A549 treated with DMSO at 1 μM for 4 hours (cell line): Measurements from ENCODE around the gene CRIP1. TPM values are rescaled to one million over a fixed set of nuclear protein-coding genes. Genes with fewer than 3 reads are reported as not detected.

Experiments used
- total RNA-seq: library from RNA; stranded (reverse); fragments of 200-300 nt; extraction: Qiagen RNA extraction; gene quantifications from 5 replicates; pipeline ENCODE4 v1.2.3, GENCODE V29; 2022; ENCODE audit warnings: low read depth

CRIP1 gene
- total RNA-seq = 1,543 to 1,873 TPM (median 1,721 TPM) in 5 replicates

GRCh38 chr14:105486163-105486973, at the start of gene CRIP1:
TSS of gene CRIP1 (plus strand) at chr14:105486886. CDS start at chr14:105487260, 374 bp downstream.

GRCh38 chr14:105474483-105475268, 12.0 kb upstream of the CRIP1 start, which contains the start of gene CRIP2:
TSS of gene CRIP2 (plus strand) at chr14:105474821. CDS start at chr14:105474863, 42 bp downstream.

GRCh38 chr14:105490572-105491365, 4.1 kb downstream of the CRIP1 start, which contains the start of gene TEDC1:
TSS of gene TEDC1 (plus strand) at chr14:105491246. CDS start at chr14:105491376, 130 bp downstream.

GRCh38 chr14:105525861-105526775, 39.4 kb downstream of the CRIP1 start, which contains the start of gene TMEM121:
TSS of gene TMEM121 (plus strand) at chr14:105526583. CDS start at chr14:105528835, 2,252 bp downstream.

Other genes with a start within 250 kb of the CRIP1 start
- 30.6 to 43.7 TPM (median 39.1 TPM) in 5 replicates for gene BTBD6, start 238.4 kb upstream of the CRIP1 start, total RNA-seq
- gene BRF1, start 185.9 kb upstream of the CRIP1 start, total RNA-seq = 22.9 to 29.2 TPM (median 27.0 TPM) in 5 replicates
- gene PACS2, start 172.1 kb upstream of the CRIP1 start, total RNA-seq = 19.4 to 30.0 TPM (median 26.9 TPM) in 5 replicates
- gene TEX22, start 88.3 kb upstream of the CRIP1 start, total RNA-seq = 0.08 to 0.41 TPM (median 0.20 TPM) in 5 replicates
- gene MTA1, start 67.1 kb upstream of the CRIP1 start, total RNA-seq = 50.4 to 87.3 TPM (median 79.6 TPM) in 5 replicates
- 101 to 165 TPM (median 142 TPM) in 5 replicates for gene CRIP2, start 12.1 kb upstream of the CRIP1 start, total RNA-seq
- gene TEDC1, start 4.4 kb downstream of the CRIP1 start, total RNA-seq = 30.6 to 51.7 TPM (median 41.9 TPM) in 5 replicates
- gene TMEM121, start 39.7 kb downstream of the CRIP1 start, total RNA-seq = 2.7 to 9.5 TPM (median 7.3 TPM) in 5 replicates